Activated CD8-positive, alpha-beta memory T cell treated with anti-CD3 and anti-CD28 coated beads for 1 hour (primary cell): ENCODE measurements around the gene NR1H2.
"Not testable (repeated sequence)": the region's sequence is repeated elsewhere in the genome, so short reads cannot be mapped to it uniquely, and the experiment has no call there.

Experiments
- DNase-seq, 2 donors: peaks; one replicate each; pipeline ENCODE4 v3.0.0-alpha.2; 2020; ENCODE audit warnings: low read depth in 1 of 2; ENCODE audit errors: extremely low read depth in 1 of 2

Gene NR1H2

DNA sequence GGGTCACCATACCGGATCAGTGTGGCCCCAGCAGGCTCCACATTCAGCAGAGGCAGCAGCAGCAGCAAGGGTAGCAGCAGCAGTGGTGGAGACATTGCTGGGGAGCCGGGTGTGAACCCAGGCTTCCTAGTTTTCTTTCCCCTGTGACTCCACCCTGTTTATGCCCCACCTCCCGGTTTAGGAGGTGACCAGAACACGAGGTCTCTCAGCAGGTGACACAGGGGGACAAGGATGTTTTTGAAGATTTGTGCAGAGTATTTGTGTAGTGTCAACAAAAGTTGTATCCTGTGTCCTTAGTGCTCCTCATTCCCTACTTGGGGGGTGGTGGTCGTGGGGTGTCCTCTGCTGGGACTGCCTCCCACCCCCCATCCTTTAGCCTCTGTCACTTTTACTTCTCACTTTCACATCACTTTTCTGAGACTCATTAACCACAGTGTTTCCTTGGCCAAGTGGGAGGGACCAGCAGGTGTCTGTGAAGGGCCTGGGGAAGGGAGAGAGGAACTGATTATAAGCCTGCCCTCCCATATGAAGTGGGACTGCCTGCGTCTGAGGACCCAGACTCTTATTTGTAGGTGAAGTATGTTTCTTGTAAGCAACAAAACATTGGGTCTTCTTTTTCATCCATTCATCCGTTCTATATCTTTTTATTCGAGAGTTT, 31.5 kb upstream of the NR1H2 start:
- DNase-seq = no peak

DNA sequence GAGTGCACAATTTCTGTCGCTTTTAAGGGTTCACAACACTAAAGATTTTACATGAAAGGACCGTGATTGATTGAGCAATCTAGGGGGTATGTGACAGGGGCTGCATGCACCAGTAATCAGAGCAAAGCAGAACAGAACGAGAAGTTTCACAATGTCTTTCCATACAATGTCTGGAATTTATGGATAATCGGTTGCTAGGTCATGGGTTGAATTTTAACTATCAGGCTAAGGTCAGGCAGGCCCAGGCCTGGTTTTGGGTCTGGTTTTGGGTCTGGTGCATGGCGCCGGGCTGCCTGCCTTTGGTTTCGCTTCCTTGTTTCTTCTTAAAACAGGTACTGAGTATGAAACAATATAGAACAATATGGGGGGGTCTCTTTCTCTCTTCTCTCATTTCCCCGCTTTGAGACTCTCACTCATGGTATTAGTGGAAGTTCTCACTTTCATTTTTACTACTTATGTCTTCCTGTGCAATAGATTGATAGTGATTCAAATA, 29.1 kb upstream of the NR1H2 start:
- DNase-seq = not testable (repeated sequence)

DNA sequence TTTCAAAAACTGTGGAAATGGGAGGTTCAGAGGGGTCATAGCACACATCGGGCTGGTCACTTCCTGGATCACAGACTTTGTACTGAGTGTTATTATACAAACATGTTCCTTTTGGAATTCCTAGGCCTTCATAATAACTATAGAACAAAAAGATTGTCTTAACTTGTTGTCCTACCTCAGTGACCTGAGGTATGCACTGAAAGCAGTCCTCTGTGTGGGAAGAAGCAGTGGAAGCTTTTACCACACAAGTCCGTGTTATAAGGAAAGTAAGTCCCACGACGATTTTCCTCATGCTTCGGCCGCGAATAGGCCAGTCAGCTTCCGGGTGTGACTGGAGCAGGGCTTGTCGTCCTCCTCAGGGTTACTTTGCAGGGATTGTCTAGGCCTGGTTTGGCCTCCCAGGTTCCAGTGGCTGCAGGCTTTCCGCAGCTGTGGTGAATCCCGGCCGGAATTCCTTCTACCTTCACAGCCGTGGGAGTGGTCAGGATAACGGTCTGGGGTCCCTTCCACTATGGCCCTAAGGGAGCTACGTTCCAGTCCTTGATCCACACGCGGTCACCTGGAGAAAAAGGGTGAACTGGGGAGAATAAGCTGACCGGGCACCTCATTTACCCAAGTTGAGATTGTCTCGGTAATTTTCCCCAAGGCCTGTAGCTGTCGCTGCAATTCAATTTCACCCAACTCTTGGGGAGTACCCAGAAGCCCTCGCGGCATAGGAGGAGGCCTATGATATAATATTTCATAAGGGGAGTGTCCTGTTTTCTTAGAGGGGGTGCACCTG, 26.8 kb upstream of the NR1H2 start:
- DNase-seq = no peak

DNA sequence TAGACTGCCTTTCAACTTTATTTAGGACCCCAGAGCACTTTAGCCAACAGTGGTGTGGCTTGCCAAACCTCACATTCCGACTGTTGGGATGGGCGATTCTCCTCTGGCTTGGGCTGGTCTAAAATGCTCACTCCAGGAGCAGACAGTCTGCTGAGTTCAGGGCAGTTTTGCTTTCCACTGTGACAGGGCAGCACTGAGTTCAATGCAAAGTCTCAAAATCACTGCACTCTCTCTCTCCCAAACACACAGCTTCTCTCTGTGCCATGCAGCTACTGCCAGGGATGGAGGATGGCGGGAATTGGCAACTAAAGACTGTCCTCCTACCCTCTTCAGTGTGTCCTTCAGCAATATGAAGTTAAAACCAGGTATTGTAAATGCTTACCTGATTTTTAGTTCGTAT, 24.0 kb upstream of the NR1H2 start:
- no peak for DNase-seq

DNA sequence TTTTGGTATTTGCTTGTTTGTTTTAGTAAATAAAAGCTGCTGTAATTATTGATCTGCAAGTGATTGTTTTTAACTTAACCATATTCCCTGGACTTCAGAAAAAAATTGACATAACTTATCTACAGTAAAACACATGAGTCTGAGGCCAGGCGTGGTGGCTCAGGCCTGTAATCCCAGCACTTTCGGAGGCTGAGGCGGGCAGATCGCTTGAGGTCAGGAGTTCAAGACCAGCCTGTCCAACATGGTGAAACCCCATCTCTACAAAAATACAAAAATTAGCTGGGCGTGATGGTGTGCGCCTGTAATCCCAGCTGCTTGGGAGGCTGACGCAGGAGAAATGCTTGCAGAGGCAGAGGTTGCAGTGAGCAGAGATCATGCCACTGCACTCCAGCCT, 22.8 kb upstream of the NR1H2 start:
- DNase-seq = not testable (repeated sequence)

DNA sequence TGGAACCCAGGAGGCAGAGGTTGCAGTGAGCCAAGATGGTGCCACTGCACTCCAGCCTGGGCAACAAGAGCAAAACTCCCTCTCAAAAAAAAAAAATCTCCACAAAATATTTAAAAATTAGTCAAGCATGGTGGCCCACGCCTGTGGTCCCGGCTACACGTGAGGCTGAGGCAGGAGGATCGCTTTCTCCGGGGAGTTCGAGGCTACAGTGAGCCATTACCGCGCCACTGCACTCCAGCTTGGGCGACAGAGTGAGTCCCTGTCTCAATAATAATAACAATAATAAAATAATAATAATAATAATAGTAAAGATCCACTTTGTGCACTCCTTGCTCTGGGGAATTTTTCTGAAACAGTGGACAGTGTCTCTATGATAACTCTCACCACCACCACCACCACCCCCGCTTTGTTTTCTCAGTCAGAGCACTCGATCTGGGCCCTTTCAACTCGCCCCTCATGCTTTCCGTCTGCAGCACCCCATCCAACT, 19.5 kb upstream of the NR1H2 start:
- DNase-seq = no peak

- peak; percentile 71 to 81 for DNase-seq
Measured at GRCh38 chr19:50357178-50358100, 18.8 kb upstream of the NR1H2 start.

DNA sequence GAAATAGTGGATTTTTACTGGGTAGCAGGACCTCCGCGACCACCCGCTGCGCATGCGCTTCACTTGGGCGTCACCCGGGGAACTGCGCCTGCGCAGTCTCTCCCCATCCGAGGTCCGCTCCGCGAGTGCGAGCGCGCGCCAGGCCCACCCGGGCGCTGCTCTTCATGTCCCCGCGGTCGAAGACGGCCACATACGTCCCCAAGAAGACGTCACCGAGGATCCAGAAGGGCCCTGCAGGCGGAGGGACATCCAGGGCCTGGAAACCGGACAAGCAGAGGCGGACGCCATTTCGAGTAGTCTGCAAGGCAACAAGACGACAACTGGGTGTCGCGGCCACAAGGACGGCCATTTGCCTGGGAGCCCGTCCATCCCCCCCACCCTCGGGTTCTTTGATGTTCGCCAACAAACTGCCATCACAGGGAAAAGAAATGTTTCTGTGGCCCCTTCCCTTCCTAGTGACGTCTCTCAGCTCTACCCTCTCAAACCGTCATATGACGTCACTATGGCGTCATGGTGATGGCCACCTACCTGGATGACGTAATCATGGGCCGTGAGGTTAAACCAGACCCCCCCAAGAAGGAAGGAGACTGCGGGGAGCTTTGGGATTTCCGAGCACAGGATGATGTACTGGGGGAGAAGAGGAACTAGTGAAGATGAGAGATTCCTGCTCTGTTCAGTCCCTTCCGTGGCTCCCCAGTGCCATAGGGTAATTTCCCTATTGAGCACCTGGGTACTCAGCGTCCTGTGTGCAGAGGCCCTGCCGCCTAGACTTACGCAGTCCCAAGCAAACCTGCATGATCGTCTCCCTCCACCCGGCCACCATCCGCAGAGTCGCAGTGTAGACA, 17.6 kb upstream of the NR1H2 start:
- peak; percentile 38 to 73 for DNase-seq

GRCh38 chr19:50359328-50359818, 16.9 kb upstream of the NR1H2 start:
- DNase-seq = no peak

DNA sequence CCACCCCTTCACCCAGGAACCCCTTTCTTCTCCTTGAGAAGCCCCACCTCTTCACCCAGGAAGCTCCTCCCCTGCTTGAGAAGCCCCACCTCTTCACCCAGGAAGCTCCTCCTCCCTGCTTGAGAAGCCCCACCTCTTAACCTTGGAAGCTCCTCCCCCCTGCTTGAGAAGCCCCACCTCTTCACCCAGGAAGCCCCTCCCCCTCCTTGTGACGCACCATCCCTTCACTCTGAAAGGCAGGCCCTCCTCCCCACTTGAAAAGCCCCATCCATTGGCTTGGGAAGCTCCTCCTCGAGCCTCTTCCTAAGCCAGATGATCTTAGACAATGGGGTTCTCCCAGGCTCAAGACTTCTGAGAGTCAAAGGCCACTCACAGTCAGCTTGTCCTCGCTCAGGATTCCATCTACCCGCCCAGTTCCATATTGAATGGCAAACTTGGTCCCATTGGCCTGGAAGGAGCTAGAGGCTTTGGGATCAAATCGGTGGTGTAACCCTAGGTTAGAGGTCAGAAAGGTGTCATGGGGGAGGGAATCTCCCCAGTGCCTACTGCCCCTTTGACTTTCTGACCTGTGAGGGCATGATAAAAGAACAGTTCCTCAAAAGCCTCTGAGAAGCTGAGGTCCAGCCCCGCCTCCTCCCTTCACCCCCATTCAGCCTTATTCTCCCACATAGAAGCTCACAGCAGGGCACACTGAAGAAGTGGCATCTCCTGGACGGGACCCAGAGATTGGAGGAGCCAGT, 14.8 kb upstream of the NR1H2 start:
- DNase-seq = no peak

- DNase-seq = no peak
Measured at GRCh38 chr19:50362030-50362412, 14.2 kb upstream of the NR1H2 start.

GRCh38 chr19:50362656-50363424, 13.4 kb upstream of the NR1H2 start:
- no peak for DNase-seq

DNA sequence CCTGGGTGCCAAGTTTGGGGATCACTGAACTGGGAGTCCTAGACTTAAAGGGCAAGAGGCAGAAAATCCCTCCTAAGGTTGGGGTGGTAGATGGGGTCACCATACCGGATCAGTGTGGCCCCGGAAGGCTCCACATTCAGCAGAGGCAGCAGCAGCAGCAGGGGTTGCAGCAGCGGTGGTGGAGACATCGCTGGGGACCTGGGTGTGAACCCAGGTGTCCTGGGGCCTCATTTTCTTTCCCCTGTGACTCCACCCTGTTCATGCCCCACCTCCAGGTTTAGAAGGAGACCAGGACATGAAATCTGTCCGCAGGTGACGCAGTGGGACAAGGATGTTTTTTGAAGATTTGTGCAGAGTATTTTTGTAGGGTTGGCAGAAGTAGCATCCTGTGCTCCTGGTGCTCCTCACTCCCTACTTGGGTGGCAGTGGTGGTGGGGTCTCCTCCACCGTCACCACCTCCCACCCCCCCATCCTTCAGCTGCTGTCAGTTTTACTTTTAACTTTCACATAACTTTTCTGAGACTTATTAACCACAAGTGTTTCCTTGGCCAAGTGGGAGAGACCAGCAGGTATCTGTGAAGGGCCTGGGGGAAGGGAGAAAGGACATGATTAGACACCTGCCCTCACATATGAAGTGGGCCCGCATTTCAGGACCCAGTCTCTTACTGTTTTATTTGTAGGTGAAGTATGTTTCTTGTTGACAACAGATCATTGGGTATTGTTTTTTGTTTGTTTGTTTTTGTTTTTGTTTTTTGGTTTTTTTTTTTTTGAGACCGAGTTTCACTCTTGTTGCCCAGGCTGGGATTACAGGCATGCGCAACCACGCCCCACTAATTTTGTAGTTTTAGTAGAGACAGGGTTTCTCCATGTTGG, 10.6 kb upstream of the NR1H2 start, which contains the start of gene NAPSA:
Gene NAPSA, minus strand, starts transcription at position 206 of the 873 bp plus-strand sequence. Its CDS starts 18 bp downstream, at position 188.
- no peak for DNase-seq

DNA sequence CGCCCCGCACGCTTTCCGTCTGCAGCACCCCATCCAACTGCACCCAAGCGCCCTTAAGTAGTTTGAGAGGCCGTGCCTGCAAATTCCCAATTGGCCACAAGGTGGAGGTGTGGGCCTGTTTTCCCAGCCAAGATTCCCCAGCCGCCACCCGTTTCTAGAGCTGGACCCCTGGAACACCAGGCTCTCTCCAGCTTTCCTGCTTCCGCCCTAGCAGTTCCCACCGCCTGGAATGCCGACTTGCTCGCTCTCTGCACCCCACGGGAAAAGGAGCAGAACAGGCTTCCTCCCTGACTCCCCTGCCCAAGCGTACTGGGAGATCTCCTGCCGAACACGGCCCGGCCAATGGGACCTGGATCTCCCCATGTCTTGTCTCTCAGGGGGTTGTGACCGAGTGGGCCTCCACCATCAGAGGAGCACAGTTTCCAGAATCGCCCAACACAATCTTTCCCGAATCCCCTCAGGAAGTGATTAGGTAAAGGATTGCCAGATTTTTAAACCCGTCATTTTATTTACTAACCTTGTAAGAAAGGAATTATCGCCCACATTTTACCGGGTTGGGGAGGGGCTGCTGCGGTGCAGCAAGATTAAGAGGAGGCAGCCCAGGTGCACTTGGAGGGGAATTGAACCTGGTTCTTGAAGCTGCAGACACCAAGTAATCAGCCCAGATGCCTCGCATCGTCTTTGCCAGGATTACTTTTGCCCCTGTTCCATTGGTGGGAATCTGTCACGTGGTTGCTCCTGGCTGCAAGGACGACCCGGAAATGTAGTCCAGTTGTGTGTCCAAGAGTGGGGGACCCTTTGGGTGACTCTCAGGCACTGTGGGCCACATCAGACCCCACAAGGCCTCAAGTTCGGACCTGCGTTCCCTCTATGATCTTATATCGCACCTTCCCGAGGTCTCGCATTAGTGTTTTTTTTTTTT, 7.3 kb upstream of the NR1H2 start:
- DNase-seq = peak; percentile 34 to 58

DNA sequence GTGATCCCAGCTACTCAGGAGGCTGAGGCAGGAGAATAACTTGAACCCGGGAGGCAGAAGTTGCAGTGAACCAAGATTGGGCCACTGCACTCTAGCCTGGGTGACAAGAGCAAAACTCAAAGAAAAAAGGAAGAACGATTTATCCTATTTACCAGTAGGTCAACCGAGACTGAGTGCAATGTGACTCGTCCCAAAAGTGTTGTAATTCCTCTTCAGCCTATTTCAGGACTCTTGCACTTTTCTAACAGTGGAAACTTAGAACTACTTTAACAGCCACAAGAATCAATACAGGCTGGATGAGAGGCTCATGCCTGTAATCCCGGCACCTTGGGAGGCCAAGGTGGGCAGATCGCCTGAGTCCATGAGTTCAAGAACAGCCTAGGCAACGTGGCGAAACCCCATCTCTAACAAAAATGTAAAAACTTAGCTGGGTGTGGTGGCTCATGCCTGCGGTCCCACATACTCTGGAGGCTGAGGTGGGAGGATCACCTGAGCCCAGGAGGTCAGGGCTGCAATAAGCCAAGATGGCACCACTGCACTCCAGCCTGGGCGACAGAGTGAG, 4.3 kb upstream of the NR1H2 start:
- no peak for DNase-seq

GRCh38 chr19:50377051-50377461, 799 bp downstream of the NR1H2 start:
- DNase-seq = peak in 1 of 2 donors; percentile 27
